GM12878 (cell line): ENCODE data around the gene DPH1. TPM values are rescaled to one million over a fixed set of nuclear protein-coding genes. Genes with fewer than 3 reads are reported as not detected.

ENCODE experiments used
- ATAC-seq: fragments of 200-7000 bp; cut with Tn5 transposase; 3 replicates; pipeline ENCODE4 v1.9.1; 2020; ENCODE audit warnings: mild to moderate bottlenecking, moderate library complexity
- BruUV-seq: library from RNA; stranded (reverse); fragments of 400-500 nt; replicated peaks from 2 replicates; lab custom pipeline; 2021; lab: Mats Ljungman, UMichigan
- CTCF ChIA-PET: fragments of 300-600 bp; sonication (Branson Sonifier 250); formaldehyde crosslinking; extraction: SDS; loops from one replicate; lab custom pipeline; 2021; ENCODE audit warnings: inconsistent platforms; lab: Yijun Ruan, JAX
- POLR2A ChIA-PET: fragments of 350-600 bp; formaldehyde crosslinking; extraction: SDS; loops from one replicate; lab custom pipeline; 2021; ENCODE audit warnings: inconsistent platforms; lab: Charles Lee
- RAD21 ChIA-PET: fragments of 300-600 bp; sonication (Branson Sonifier 250); formaldehyde crosslinking; loops from one replicate; lab custom pipeline; 2023; ENCODE audit warnings: antibody characterized with exemption; ENCODE audit not compliant: unreplicated experiment; lab: Charles Lee
- SMC1A ChIA-PET: fragments of 300-600 bp; sonication (Branson Sonifier 250); formaldehyde crosslinking; loops from one replicate; lab custom pipeline; 2023; ENCODE audit not compliant: unreplicated experiment, uncharacterized antibody; lab: Charles Lee
- DNase-seq: peaks from one replicate; pipeline ENCODE4 v3.0.0-alpha.2; 2011; ENCODE audit warnings: low read depth, low spot score
- FAIRE-seq: peaks from 3 replicates; lab custom pipeline; 2011; peaks lifted over from hg19 to GRCh38; lab: Jason Lieb, UNC
- H2AFZ ChIP-seq: 2 replicates; pipeline ENCODE4 v1.6.0; 2011; ENCODE audit warnings: low read depth, low read length, control low read depth; ENCODE audit not compliant: control insufficient read depth
- H3K27ac ChIP-seq: 2 replicates; pipeline ENCODE4 v1.5.1; 2011; ENCODE audit warnings: control low read depth; ENCODE audit not compliant: control insufficient read depth, insufficient read depth
- H3K27me3 ChIP-seq, 2 experiments: replicated peaks in 1 of 2; 2 replicates each; pipeline versions ENCODE4 v1.6.0 to v1.6.1; 2011; ENCODE audit warnings: low read length in 1 of 2; ENCODE audit not compliant: control insufficient read depth in 2 of 2, insufficient read depth in 2 of 2
- H3K36me3 ChIP-seq, 2 experiments: 2 replicates each; pipeline ENCODE4 v1.5.1; 2011; ENCODE audit warnings: low read length in 1 of 2; ENCODE audit not compliant: control insufficient read depth in 2 of 2, insufficient read depth in 2 of 2
- H3K4me1 ChIP-seq: 2 replicates; pipeline ENCODE4 v1.6.1; 2011; ENCODE audit warnings: mild to moderate bottlenecking, low read length, moderate library complexity, mixed read lengths; ENCODE audit not compliant: control insufficient read depth, insufficient read depth
- H3K4me2 ChIP-seq: 2 replicates; pipeline ENCODE4 v1.6.0; 2011; ENCODE audit warnings: control low read depth; ENCODE audit not compliant: control insufficient read depth, insufficient read depth
- H3K4me3 ChIP-seq: fragments of 200-600 bp; sonication (generic); 2 replicates; pipeline ENCODE4 v1.5.1; 2016
- H3K79me2 ChIP-seq: 2 replicates; pipeline ENCODE4 v1.6.0; 2011; ENCODE audit warnings: low read length; ENCODE audit not compliant: control insufficient read depth, insufficient read depth
- H3K9ac ChIP-seq: 2 replicates; pipeline ENCODE4 v1.8.0; 2011; ENCODE audit warnings: low read length, control low read depth, mixed read lengths; ENCODE audit not compliant: control insufficient read depth, insufficient read depth
- H3K9me3 ChIP-seq: replicated peaks from 3 replicates; pipeline ENCODE4 v1.5.1; 2011; ENCODE audit warnings: mild to moderate bottlenecking, low read length; ENCODE audit not compliant: control insufficient read depth, insufficient read depth
- H4K20me1 ChIP-seq: 2 replicates; pipeline ENCODE4 v1.6.0; 2011; ENCODE audit not compliant: control insufficient read depth, insufficient read depth
- ATF7 ChIP-seq: fragments of 450-650 bp; IDR thresholded peaks from 2 replicates; pipeline ENCODE4 v1.6.1; 2016; ENCODE audit warnings: low read depth, mild to moderate bottlenecking
- BACH1 ChIP-seq: fragments of 450-650 bp; IDR thresholded peaks from 2 replicates; pipeline ENCODE4 v1.6.1; 2017; ENCODE audit warnings: mild to moderate bottlenecking, borderline replicate concordance
- BHLHE40 ChIP-seq, 2 experiments: fragments of 450-650 bp in 1 of 2; IDR thresholded peaks; 2 replicates each; pipeline ENCODE4 v1.6.1; 2011 to 2017; ENCODE audit warnings: low read depth in 2 of 2, borderline replicate concordance in 1 of 2, improper control_type of control experiment in 1 of 2, low read length in 1 of 2, mild to moderate bottlenecking in 1 of 2
- CBX3 ChIP-seq: fragments of 200-600 bp; sonication (generic); IDR thresholded peaks from 2 replicates; pipeline ENCODE4 v1.6.1; 2016; ENCODE audit warnings: low read depth, borderline replicate concordance
- CHD2 ChIP-seq: IDR thresholded peaks from 2 replicates; pipeline ENCODE4 v1.6.1; 2011; ENCODE audit warnings: low read depth, low read length, improper control_type of control experiment, borderline replicate concordance
- CREM ChIP-seq: IDR thresholded peaks from 2 replicates; pipeline ENCODE4 v1.6.1; 2014; ENCODE audit warnings: antibody characterized with exemption, low read depth
- DPF2 ChIP-seq: fragments of 450-650 bp; IDR thresholded peaks from 2 replicates; pipeline ENCODE4 v1.6.1; 2017; ENCODE audit warnings: mild to moderate bottlenecking
- GABPA ChIP-seq: IDR thresholded peaks from 2 replicates; pipeline ENCODE4 v1.6.1; 2014; ENCODE audit warnings: antibody characterized with exemption, low read depth, mild to moderate bottlenecking, inconsistent platforms
- HDAC2 ChIP-seq: fragments of 200-600 bp; sonication (generic); IDR thresholded peaks from 2 replicates; pipeline ENCODE4 v1.6.1; 2017
- IKZF1 ChIP-seq: fragments of 450-650 bp; conservative IDR thresholded peaks from 2 replicates; pipeline ENCODE4 v1.6.1; 2017; ENCODE audit warnings: antibody characterized with exemption, mild to moderate bottlenecking
- LARP7 ChIP-seq: fragments of 450-650 bp; IDR thresholded peaks from 2 replicates; pipeline ENCODE4 v1.6.1; 2017; ENCODE audit warnings: mild to moderate bottlenecking
- MAX ChIP-seq: IDR thresholded peaks from 2 replicates; pipeline ENCODE4 v1.6.1; 2012; ENCODE audit warnings: low read depth, low read length, improper control_type of control experiment
- MYB ChIP-seq: fragments of 150-350 bp; IDR thresholded peaks from 2 replicates; pipeline ENCODE4 v1.6.1; 2014; ENCODE audit warnings: mild to moderate bottlenecking, low read depth, low read length, borderline replicate concordance
- NFYB ChIP-seq: IDR thresholded peaks from 2 replicates; pipeline ENCODE4 v1.6.1; 2011; ENCODE audit warnings: low read depth, mild to moderate bottlenecking, low read length, improper control_type of control experiment, moderate library complexity; ENCODE audit not compliant: insufficient read depth
- NR2C2 ChIP-seq: IDR thresholded peaks from 2 replicates; pipeline ENCODE4 v1.6.1; 2011; ENCODE audit warnings: borderline replicate concordance, low read depth; ENCODE audit not compliant: control insufficient read depth, insufficient read length
- PAX8 ChIP-seq: fragments of 450-650 bp; IDR thresholded peaks from 2 replicates; pipeline ENCODE4 v1.6.1; 2017; ENCODE audit warnings: mild to moderate bottlenecking, moderate library complexity
- TCF3 ChIP-seq: IDR thresholded peaks from 2 replicates; pipeline ENCODE4 v1.6.1; 2012; ENCODE audit warnings: low read depth, mild to moderate bottlenecking, low read length, borderline replicate concordance; ENCODE audit not compliant: insufficient read depth
- WGBS: methylation state at CpG from one replicate; pipeline ENCODE4 v1.1.6; 2016; ENCODE audit warnings: low lambda C conversion rate; ENCODE audit not compliant: insufficient replicate concordance, insufficient coverage; ENCODE audit errors: missing lambda C conversion rate; 5-methylcytosine and 5-hydroxymethylcytosine counted together
- in situ Hi-C: fragments of 300-500 bp; cut with MboI; formaldehyde crosslinking; loops from 9 replicates; pipeline ENCODE4 v1.14.3; 2018; ENCODE audit warnings: mixed read lengths
- intact Hi-C: fragments of 100-400 bp; cut with micrococcal nuclease; formaldehyde crosslinking; loops from one replicate; pipeline ENCODE4 v1.14.2; 2022; ENCODE audit not compliant: unreplicated experiment
- polyA plus RNA-seq, 11 experiments: library from polyadenylated mRNA; depleted of rRNA in 4 of 11; unstranded in 6 of 11; stranded (reverse) in 5 of 11; fragments of >200 nt; fragmentation: Nextera tagmentation in 4 of 11; fragmentation: Illumina TruSeq in 1 of 11; extraction: Ambion mirVana in 4 of 11; extraction: Trizol in 1 of 11; gene quantifications; 1 replicate in 1 of 11; 2 replicates in 10 of 11; pipeline versions ENCODE4 v1.2.1 to v1.2.3, GENCODE V29; 2011 to 2016; ENCODE audit warnings: inconsistent platforms in 2 of 11, missing spikeins in 2 of 11, low read depth in 1 of 11
- total RNA-seq, 4 experiments: library from RNA; depleted of rRNA in 3 of 4; stranded (reverse); fragments of >200 nt in 3 of 4; fragmentation: Illumina TruSeq in 1 of 4; extraction: Trizol in 1 of 4; gene quantifications; 2 replicates each; pipeline versions ENCODE4 v1.2.1 to v1.2.3, GENCODE V29; 2013 to 2021
- TF ChIP-seq, protein P1 (sequence below): fragments of 450-650 bp; IDR thresholded peaks from 2 replicates; pipeline ENCODE4 v1.6.1; 2017; ENCODE audit warnings: antibody characterized with exemption, mild to moderate bottlenecking, moderate library complexity
- TF ChIP-seq, protein P2 (sequence below): fragments of 450-650 bp; IDR thresholded peaks from 2 replicates; pipeline ENCODE4 v1.6.1; 2018; ENCODE audit warnings: borderline replicate concordance, mild to moderate bottlenecking; ENCODE audit not compliant: partially characterized antibody

DPH1 gene
- total and polyA plus RNA-seq, 10 of the 15 experiments (the other 5 are each of a cell fraction or from before 2014, with no cell fraction given): 0.29 to 33.6 (median 20.2) TPM

- peak overlapping the region; percentile 68 for H3K9ac ChIP-seq
- TF ChIP-seq MYB: peak; percentile 89; the same call in 1 of the 2 replicates
- TF ChIP-seq LARP7: 0 out of 2 replicates have a peak, but pooled peaks have one; percentile 14
- peak; percentile 84; the same call in 1 of the 2 replicates for TF ChIP-seq CHD2
- TF ChIP-seq CREM: peak; percentile 97
- TF ChIP-seq PAX8: no peak
- TF ChIP-seq, protein P1, sequence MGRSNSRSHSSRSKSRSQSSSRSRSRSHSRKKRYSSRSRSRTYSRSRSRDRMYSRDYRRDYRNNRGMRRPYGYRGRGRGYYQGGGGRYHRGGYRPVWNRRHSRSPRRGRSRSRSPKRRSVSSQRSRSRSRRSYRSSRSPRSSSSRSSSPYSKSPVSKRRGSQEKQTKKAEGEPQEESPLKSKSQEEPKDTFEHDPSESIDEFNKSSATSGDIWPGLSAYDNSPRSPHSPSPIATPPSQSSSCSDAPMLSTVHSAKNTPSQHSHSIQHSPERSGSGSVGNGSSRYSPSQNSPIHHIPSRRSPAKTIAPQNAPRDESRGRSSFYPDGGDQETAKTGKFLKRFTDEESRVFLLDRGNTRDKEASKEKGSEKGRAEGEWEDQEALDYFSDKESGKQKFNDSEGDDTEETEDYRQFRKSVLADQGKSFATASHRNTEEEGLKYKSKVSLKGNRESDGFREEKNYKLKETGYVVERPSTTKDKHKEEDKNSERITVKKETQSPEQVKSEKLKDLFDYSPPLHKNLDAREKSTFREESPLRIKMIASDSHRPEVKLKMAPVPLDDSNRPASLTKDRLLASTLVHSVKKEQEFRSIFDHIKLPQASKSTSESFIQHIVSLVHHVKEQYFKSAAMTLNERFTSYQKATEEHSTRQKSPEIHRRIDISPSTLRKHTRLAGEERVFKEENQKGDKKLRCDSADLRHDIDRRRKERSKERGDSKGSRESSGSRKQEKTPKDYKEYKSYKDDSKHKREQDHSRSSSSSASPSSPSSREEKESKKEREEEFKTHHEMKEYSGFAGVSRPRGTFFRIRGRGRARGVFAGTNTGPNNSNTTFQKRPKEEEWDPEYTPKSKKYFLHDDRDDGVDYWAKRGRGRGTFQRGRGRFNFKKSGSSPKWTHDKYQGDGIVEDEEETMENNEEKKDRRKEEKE: no peak
- peak; percentile 92 to 94 for TF ChIP-seq BHLHE40 (IDR thresholded peaks at IDR 0.05; ENCODE audit: borderline replicate concordance in 1 of 2, low read depth in 2 of 2, low read length in 1 of 2)
- no peak for TF ChIP-seq GABPA
- TF ChIP-seq BACH1: peak; percentile 69; the same call in 1 of the 2 replicates
- peak; percentile 93 for TF ChIP-seq ATF7
- no peak for TF ChIP-seq NFYB
- peak; percentile 99 for TF ChIP-seq IKZF1
- TF ChIP-seq DPF2: peak; percentile 94
- TF ChIP-seq TCF3: peak; percentile 99
- TF ChIP-seq NR2C2: peak; percentile 69
- TF ChIP-seq HDAC2: no peak
- no peak for TF ChIP-seq MAX
- TF ChIP-seq, protein P2, sequence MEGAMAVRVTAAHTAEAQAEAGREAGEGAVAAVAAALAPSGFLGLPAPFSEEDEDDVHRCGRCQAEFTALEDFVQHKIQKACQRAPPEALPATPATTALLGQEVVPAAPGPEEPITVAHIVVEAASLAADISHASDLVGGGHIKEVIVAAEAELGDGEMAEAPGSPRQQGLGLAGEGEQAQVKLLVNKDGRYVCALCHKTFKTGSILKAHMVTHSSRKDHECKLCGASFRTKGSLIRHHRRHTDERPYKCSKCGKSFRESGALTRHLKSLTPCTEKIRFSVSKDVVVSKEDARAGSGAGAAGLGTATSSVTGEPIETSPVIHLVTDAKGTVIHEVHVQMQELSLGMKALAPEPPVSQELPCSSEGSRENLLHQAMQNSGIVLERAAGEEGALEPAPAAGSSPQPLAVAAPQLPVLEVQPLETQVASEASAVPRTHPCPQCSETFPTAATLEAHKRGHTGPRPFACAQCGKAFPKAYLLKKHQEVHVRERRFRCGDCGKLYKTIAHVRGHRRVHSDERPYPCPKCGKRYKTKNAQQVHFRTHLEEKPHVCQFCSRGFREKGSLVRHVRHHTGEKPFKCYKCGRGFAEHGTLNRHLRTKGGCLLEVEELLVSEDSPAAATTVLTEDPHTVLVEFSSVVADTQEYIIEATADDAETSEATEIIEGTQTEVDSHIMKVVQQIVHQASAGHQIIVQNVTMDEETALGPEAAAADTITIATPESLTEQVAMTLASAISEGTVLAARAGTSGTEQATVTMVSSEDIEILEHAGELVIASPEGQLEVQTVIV: no peak
- no peak for TF ChIP-seq CBX3
Observed at GRCh38 chr17:2087597-2088211, 57.8 kb downstream of the DPH1 start.

More at GRCh38 chr17:2087597-2088211, 57.8 kb downstream of the DPH1 start:
- DNase-seq (peak; percentile 79), FAIRE-seq (peak; percentile 88), ATAC-seq (peak; percentile 56)
- BruUV-seq: no TSS peak
- H3K36me3 ChIP-seq: peaks cover 4 to 5% of the 10 kb centered on the region in 2 experiments; a peak in 3 of 4 replicates
- CTCF ChIA-PET: interaction anchor here (0.8 to 11.4 kb wide), 13 partner anchors 12 to 305 kb away, joined by 3 to 126 read pairs (median 5); partner anchors contain the start of gene HIC1
- intact Hi-C loops: loop anchor here (1.0 kb wide), 1 partner anchor 17 kb away; no protein-coding TSS in a partner anchor
- H3K9me3 ChIP-seq: no peaks in the 10 kb centered on the region
- H3K4me3 ChIP-seq: no peak overlapping the region
- peak overlapping the region; percentile 71 for H3K4me2 ChIP-seq
- H3K27me3 ChIP-seq: no peaks in the 10 kb centered on the region
- no peaks in the 10 kb centered on the region for H4K20me1 ChIP-seq
- H3K4me1 ChIP-seq: peaks cover 83% of the 10 kb centered on the region
- RAD21 ChIA-PET: interaction anchor here (0.7 to 10.4 kb wide), 16 partner anchors 13 to 248 kb away, joined by 3 to 160 read pairs (median 12); partner anchors contain the start of genes HIC1 and TSR1
- 19% methylated on average over 10 of the region's 10 CpGs for WGBS
- H3K27ac ChIP-seq: peak overlapping the region; percentile 93
- H2AFZ ChIP-seq: no peak overlapping the region
- POLR2A ChIA-PET: interaction anchor here (1.4 to 10.8 kb wide), 7 partner anchors 19 to 173 kb away, joined by 3 to 148 read pairs (median 12); no protein-coding TSS in a partner anchor
- H3K79me2 ChIP-seq: peaks cover 16% of the 10 kb centered on the region
- SMC1A ChIA-PET: interaction anchor here (0.8 to 7.1 kb wide), 20 partner anchors 11 to 195 kb away, joined by 3 to 107 read pairs (median 18); partner anchors contain the start of gene HIC1
- in situ Hi-C loops: no loop called here
